HG03521 (cell line): Measurements from ENCODE around the gene PUM1.
"Not testable (repeated sequence)": the region's sequence is repeated elsewhere in the genome, so short reads cannot be mapped to it uniquely, and the experiment has no call there.

ENCODE experiments used
- ATAC-seq: cut with Tn5 transposase; IDR thresholded peaks from one replicate; pipeline ENCODE4 v1.9.1; 2021; ENCODE audit warnings: mild to moderate bottlenecking, moderate library complexity; ENCODE audit not compliant: unreplicated experiment

Gene PUM1

DNA sequence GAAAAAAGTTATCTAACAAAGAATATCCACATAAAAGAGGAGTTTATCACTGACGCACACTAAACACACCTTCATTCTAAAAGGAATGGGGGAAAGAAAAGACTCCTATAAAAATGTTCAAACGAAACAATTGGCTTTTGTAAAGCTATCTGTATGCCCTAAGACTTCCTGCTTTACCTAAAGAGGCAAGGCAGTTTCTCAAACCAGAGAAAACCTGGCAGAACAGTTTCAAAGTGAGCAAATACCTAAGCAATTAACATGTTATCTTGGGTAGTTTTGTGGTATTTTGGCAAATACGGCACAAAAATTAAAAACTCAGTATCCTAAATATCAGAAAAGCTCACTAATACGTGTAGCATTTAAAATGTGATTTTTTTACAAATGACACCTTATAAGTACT lies 1.9 kb downstream of the PUM1 start:
- ATAC-seq = no peak

GRCh38 chr1:31062867-31063380 lies 2.6 kb downstream of the PUM1 start:
- ATAC-seq = no peak

DNA sequence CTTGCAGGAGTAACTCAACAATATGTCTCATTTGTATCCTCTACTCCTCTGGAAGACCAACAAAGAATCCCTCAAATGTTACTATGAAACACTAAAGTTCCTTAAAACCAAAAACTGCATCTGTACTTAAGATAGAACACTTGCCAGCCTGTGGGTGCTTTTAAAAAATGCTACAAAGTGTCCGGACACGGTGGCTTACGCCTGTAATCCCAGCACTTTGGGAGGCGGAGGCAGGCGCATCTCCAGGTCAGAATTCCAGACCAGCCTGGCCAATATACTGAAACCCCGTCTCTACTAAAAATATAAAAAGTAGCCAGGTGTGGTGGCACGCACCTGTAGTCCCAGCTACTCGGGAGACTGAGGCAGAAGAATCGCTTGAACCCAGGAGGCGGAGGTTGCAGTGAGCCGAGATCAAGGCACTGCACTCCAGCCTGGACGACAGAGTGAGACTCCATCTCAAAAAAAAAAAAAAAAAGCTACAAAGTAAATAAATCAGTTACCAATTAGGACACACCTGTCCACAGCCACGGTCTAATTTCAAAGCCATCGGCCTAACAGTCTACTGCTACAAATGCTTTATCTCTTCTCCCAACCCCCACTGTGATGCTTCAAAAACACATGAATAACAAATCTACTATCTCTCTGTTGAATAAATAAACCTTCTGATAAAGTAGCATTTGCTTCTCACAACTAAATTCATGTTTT lies 3.2 kb downstream of the PUM1 start:
- not testable (repeated sequence) for ATAC-seq

GRCh38 chr1:31058012-31058411 lies 7.5 kb downstream of the PUM1 start:
- no peak for ATAC-seq

DNA sequence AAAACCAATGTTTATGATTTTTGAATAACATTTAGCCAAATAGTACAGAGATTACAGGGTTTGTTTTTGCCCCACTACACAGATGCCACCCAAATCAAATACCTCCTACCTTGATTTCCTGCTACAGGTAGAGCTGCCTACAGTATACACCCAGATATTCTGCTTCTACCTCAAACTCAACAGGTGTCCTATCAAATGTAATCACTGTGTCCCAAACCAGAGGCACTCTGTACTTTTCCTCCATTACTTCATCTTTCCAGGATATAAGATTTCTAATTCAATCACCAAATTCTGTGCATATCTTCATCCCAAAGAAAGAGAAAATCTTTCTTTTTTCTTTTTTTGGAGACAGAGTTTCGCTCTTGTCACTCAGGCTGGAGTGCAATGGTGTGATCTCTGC lies 9.6 kb downstream of the PUM1 start:
- no peak for ATAC-seq

- no peak for ATAC-seq
Measured at GRCh38 chr1:31055501-31055900, 10.0 kb downstream of the PUM1 start.

DNA sequence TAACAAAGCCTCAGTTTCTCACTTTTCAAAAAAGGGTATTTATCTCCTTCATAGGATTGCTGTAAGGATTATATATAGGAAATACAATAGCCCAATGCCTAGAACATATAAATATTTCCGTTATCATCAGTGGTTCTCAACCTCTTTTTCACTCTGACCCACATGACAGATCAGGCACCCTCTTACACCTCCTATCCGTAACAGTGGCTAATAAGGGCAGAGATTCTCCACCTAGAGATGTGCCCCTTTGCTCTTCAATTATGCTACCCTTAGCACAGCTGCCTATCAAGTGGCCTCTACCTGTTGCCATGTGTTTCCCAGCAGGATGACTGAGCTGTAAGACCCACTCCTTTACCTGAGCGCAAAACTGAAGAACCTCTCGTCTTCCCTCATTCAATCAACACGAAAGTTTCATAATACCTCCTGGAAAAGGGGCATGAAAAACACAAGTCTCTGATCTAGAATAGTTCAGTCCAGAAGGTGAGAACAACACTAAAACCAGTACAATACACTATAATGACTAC lies 10.5 kb downstream of the PUM1 start:
- no peak for ATAC-seq

DNA sequence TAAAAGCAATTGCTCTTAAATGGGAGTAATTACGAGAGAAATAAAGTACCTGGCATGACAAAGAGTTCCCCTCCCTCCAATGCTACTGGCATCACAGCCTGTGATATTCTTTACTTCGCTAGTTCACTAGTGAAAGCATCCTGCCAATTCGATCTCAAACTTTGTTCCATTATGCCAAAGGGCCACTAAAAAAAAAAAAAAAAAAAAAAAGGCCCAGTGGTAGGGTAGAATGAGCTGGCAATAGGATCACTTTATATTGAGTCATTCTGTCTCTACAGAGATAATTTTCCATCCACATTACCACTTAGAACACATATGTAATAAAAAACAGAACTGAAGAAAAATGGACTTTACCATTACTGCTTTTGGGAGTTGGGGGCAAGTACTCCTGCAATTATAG lies 11.2 kb downstream of the PUM1 start:
- no peak for ATAC-seq

GRCh38 chr1:31052613-31053012 lies 12.9 kb downstream of the PUM1 start:
- not testable (repeated sequence) for ATAC-seq

GRCh38 chr1:31051611-31052010 lies 13.9 kb downstream of the PUM1 start:
- ATAC-seq = no peak

GRCh38 chr1:31047507-31047906 lies 18.0 kb downstream of the PUM1 start:
- not testable (repeated sequence) for ATAC-seq

GRCh38 chr1:31043631-31044030 lies 21.9 kb downstream of the PUM1 start:
- ATAC-seq = no peak

- no peak for ATAC-seq
Measured at GRCh38 chr1:31042656-31043055, 22.9 kb downstream of the PUM1 start.

- ATAC-seq = no peak
Measured at GRCh38 chr1:31041529-31041928, 24.0 kb downstream of the PUM1 start.

DNA sequence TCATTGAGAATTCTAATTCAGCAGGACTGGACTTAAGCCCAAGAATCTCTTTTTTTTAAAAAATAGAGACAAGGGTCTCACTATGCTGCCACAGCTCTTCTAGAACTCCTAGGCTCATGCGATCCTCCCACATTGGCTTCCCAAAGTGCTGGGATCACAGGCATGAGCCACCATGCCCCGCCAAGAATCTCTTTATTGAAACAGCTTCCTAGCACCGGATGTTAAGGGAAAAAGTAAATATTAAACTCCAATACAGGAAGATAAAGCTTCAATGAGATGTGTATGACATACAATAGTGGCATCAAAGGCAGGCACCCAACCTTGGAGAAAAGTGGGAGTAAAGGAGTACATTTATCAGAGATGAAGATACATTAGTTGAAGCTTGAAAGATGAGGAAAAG lies 25.5 kb downstream of the PUM1 start:
- ATAC-seq = no peak

DNA sequence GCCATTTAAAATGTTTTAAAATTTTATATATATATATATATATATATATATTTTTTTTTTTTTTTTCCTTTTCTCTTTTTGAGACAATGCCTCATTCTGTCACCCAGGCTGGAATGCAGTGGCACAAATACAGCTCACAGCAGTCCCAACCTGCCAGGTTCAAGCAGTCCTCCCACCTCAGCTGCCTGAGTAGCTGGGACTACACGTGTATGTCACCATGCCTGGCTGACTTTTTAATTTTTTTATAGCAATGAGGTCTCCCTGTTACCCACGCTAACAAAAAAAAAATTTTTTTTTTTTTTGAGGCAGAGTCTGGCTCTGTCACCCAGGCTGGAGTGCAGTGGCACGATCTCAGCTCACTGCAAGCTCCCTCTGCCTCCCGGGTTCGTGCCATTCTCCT lies 26.6 kb downstream of the PUM1 start:
- ATAC-seq = not testable (repeated sequence)

DNA sequence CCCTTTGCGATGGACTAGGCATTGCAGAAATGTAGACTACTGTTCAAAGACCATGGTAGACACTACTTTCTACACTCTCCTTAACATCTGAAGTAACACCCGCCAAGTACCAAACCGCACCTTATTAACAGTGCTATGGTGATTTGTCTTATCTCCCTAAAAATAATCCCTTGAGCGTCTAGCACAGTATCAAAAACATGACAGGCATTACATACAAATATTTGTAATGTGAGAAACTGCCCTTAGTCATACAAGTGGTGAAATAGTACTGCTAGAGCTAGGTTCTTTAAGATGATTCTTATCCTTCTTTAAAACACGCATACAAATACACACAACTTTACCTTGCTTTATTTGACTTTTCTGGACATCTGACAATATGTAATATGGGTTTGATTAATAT lies 27.2 kb downstream of the PUM1 start:
- ATAC-seq = no peak

- no peak for ATAC-seq
Measured at GRCh38 chr1:31036749-31037500, 28.6 kb downstream of the PUM1 start.

DNA sequence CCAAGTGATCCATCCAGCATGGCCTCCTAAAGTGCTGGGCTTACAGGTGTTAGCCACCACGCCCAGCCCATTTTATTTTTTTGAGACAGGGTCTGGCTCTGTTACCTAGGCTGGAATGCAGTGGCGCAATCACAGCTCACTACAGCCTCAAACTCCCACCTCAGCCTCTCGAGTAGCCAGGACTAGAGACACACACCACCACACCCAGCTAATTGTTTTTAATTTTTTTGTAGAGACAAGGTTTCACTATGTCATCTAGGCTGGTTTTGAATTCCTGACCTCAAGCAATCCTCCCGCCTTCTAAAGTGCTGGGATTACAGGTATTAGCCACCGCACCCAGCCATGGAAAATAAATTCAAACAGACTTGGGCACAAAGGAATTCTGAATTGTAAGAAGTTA lies 31.9 kb downstream of the PUM1 start:
- no peak for ATAC-seq

DNA sequence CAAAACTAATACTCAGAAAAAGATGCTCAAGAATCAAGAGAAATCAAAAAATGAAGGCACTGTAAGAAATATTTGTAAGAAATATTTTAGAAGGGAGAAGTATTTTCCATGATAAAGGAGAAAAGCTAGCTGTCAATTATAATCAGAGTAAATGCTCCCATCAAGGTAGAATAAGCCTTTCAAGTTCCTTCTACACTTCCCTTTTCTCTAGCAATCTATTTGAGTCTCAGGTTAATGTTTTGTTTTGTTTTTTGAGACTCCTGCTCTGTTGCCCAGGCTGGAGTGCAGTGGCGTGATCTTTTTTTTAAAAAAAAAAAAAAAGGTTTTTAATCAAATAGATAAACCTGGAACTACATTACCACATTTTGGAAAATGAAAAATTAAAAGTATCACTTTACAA lies 33.3 kb downstream of the PUM1 start:
- ATAC-seq = no peak

DNA sequence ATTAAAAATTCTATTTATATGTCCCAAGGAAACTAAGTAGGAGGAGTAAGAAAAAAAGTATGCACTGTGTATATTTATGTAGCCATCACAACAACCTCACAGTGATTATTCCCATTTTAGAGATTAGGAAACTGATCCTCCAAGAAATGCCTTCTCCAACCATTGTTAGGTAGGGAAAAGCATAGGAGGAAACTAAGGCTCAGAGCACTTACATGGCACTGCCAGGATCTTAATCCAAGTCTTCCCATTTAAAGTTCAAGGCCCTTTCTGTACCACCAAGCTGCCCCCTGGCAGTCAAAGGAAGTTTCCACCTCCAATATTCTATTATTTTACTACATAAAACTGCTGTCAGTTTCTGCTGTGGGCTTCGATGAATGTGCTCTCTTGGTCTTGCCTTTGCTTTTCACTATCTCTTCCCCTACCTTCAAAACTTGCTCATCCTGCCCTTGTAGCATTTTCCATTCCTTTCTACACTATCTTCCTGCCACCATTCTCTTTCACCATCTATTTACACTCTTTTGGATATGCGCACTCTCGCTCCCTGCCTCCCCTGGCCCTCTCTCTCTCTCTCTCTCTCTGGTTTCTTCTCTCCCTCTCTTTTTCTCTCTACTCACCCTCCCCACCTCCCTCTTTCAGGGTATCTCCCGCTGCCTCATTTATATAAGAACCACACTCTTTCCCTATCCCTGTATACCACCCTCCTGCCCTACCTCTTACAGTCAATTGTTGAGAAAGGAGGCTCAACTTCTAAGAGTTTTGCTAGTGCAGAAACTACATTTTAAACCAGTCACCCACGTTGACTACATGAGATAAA lies 34.0 kb downstream of the PUM1 start:
- no peak for ATAC-seq
